Measurements from ENCODE around the gene COL2A1.

COL2A1 gene

DNA sequence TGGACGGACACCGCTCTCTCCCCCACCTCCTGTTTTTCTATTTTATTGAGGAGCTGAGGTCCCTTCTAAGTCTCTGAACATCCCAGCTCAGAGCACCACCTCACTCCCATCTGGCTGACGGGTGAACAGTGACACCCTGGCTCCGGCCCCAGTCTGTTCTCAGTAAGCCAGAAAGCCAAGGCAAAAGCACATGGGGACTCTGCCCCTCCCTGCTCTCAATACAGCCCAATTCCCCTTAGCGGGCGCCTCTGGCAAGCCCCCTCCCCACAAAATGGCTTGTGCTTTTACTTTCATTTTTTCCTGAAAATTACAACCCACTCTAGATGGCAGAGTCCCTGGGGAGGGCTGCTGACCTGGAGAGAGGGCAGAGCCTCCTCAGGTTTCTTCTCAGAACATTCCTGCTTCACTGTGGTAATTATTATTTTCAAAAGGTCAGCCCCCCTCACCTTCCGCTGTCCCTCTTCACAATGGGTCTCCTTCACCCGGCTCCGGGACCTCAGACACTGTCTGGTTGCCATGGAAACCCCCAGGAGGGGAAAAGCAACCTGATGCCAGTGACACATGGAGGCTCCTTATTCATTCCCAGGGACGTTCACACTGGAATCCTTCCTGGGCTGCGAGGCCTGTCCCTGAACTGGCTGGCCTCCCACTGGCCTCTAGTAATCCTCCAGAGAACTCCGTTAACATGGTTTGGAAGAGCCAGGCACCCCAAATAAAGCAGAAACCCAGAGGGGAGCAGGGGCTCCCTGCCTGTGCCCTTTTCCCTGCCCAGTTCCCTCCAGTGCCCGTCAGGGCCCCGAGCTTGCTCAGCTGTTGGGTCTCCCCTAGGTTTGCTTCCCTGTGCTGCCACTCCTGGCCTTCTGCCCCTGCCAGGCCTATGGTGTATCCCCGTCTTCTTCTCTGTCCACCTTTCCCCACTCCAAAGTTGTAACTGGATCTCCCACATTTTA lies 15.9 kb downstream of the COL2A1 start:
- no peak for DNase-seq (ENCODE audit: extremely low read depth, low read depth)
- TF ChIP-seq, protein P1, sequence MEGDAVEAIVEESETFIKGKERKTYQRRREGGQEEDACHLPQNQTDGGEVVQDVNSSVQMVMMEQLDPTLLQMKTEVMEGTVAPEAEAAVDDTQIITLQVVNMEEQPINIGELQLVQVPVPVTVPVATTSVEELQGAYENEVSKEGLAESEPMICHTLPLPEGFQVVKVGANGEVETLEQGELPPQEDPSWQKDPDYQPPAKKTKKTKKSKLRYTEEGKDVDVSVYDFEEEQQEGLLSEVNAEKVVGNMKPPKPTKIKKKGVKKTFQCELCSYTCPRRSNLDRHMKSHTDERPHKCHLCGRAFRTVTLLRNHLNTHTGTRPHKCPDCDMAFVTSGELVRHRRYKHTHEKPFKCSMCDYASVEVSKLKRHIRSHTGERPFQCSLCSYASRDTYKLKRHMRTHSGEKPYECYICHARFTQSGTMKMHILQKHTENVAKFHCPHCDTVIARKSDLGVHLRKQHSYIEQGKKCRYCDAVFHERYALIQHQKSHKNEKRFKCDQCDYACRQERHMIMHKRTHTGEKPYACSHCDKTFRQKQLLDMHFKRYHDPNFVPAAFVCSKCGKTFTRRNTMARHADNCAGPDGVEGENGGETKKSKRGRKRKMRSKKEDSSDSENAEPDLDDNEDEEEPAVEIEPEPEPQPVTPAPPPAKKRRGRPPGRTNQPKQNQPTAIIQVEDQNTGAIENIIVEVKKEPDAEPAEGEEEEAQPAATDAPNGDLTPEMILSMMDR (IDR thresholded peaks at IDR 0.05; ENCODE audit: low read depth, low read length, missing control alignments) = no peak
- no peak overlapping the region for H3K4me3 ChIP-seq (replicated peaks; ENCODE audit: low read depth, low read length)

DNA sequence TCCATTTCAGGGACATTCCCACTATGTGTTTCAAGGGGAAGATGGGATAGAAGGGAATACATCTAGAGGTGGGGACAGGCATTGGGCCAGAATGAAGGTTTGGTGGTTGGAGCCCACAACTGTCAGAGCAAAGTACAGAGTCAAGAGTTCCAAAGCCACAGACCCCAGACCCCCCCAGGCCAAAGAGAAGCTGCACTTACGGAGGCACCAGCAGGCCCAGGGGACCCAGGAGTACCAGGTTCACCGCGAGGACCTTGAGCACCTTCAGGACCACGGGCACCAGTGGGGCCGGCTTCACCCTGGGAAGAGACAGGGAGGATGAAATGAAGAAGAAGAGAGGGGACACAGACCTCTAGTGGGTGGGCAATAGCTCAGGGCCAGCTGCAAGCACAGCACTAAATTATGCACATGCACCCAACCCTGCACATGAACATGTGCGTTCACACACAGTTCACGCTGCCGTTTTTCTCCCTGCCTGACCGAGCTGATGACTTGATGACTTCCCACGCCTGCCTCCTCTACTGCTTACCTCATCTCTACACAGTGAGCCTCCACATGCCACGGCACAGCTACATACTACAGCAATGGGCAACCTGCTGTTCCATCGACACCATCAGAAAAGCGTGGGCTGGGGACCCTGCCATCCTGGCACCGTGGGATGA lies 16.7 kb downstream of the COL2A1 start:
- DNase-seq (ENCODE audit: extremely low read depth, low read depth) = no peak
- H3K4me3 ChIP-seq (replicated peaks; ENCODE audit: low read depth, low read length) = no peak overlapping the region
- TF ChIP-seq, protein P1 (IDR thresholded peaks at IDR 0.05; ENCODE audit: low read depth, low read length, missing control alignments) = no peak

DNA sequence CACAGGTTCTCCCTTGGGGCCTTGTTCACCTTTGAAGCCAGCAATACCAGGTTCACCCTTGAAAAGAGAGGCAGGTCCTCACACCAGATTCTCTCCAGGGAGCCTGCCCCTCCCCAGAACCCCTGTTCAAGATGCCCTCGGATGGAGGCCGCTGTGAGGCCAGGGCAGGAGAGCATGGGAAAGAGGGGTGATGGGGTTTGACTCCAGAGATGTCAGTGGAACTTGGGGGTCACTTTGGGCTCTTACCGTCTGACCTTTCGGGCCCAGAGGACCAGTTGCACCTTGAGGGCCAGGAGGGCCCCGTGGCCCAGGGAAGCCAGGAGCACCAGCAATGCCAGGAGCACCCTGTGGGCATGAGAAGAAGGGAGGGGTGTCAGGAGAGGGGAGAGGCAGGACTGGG lies 17.4 kb downstream of the COL2A1 start:
- H3K4me3 ChIP-seq (replicated peaks; ENCODE audit: low read depth, low read length) = no peak overlapping the region
- TF ChIP-seq, protein P1 (IDR thresholded peaks at IDR 0.05; ENCODE audit: low read depth, low read length, missing control alignments) = no peak
- no peak for DNase-seq (ENCODE audit: extremely low read depth, low read depth)

DNA sequence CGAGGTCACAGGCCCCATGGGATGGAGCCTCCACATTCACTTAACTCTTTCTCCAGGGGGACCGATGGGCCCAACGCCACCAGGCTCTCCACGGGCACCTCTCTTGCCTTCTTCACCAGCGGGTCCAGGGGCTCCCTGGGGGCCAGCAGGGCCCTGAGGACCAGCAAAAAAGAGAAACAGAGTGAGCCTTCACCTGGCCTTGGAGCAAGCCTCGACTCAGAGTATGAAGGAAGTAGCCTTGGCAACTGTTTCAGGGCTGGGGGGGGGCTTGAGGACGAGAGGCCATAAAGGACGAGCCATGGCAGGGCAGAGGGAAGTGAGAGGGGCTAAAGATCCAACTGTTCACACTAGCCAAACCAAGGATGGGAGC lies 18.0 kb downstream of the COL2A1 start:
- TF ChIP-seq, protein P1 (IDR thresholded peaks at IDR 0.05; ENCODE audit: low read depth, low read length, missing control alignments) = no peak

DNA sequence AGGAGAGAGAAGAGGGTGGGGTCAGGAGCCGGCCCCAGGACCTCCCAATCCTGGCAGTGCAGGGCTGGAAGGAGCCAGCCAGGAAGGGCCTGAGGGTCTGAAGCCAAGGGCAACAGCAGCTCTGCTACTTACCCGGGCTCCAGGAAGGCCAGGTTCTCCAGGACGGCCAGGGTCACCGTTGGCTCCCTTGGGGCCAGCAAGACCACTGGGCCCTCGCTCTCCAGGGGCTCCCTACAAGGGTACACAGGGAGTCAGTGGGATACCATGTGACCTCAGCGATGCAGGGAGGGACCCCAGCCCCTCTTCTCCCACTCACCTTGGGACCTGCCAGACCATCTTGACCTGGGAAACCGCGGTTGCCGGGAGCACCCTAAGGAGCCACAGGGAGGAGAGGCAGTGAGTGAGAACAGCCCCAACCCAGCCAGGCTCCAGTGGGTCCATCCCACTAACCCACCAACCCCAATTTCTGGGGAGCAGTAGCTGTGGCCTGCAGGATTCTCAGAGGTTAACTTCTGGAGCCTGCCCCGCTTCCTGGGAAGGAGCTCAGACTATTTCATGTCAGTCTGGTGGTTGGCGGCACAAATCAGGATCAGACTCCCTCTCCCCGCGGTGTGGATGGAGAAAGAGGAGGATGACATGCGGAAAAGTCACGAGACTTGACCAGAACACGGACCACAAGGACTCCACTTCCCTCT lies 18.5 kb downstream of the COL2A1 start:
- TF ChIP-seq, protein P1 (IDR thresholded peaks at IDR 0.05; ENCODE audit: low read depth, low read length, missing control alignments) = no peak
- DNase-seq (ENCODE audit: extremely low read depth, low read depth) = no peak
- H3K4me3 ChIP-seq (replicated peaks; ENCODE audit: low read depth, low read length) = no peak overlapping the region

More for the DNA sequence above, 18.0 kb downstream of the COL2A1 start:
- H3K4me3 ChIP-seq (replicated peaks; ENCODE audit: low read depth, low read length) = no peak overlapping the region
- DNase-seq (ENCODE audit: extremely low read depth, low read depth) = no peak

DNA sequence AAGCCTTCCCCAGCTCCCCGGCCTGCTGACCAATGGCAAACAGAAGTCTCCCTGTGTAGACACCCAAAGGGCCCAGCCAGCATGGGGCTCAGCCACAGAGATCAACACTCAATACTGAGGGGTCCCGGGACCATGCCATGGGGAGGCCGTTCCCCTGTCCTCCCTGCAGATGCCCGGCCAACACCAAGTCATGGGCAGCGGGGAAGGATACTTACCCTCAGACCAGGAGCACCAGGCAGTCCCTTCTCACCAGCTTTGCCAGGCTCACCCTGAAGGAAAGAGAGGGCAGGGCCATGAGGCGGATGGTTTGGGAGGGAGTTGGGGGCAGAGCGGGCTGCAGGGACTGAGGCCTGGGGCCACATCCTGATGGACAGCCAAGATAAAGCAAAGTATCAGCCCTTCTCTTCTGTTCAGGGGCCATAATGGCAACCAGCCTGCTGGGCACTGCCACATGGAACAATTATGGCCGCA lies 19.9 kb downstream of the COL2A1 start:
- no peak for DNase-seq (ENCODE audit: extremely low read depth, low read depth)
- TF ChIP-seq, protein P1 (IDR thresholded peaks at IDR 0.05; ENCODE audit: low read depth, low read length, missing control alignments) = no peak
- H3K4me3 ChIP-seq (replicated peaks; ENCODE audit: low read depth, low read length) = no peak overlapping the region

Data from HFF-Myc (cell line).